HepG2 (cell line): ENCODE measurements around the gene IGFBP7. TPM values are rescaled to one million over a fixed set of nuclear protein-coding genes. Genes with fewer than 3 reads are reported as not detected.

Experiments used
- ATAC-seq: fragments of 200-7000 bp; cut with Tn5 transposase; 3 replicates; pipeline ENCODE4 v1.9.1; 2020; ENCODE audit warnings: mild to moderate bottlenecking, moderate library complexity
- BruUV-seq: library from RNA; stranded (reverse); fragments of 400-500 nt; replicated peaks from 2 replicates; lab custom pipeline; 2021; lab: Mats Ljungman, UMichigan
- CTCF ChIA-PET: fragments of 300-600 bp; formaldehyde crosslinking; extraction: SDS; loops from one replicate; lab custom pipeline; 2021; ENCODE audit warnings: low total read pairs, inconsistent platforms, low intra/inter-chr PET ratio; lab: Yijun Ruan, JAX
- POLR2A ChIA-PET: fragments of 350-600 bp; sonication (Branson Sonifier 250); formaldehyde crosslinking; loops from one replicate; lab custom pipeline; 2020; ENCODE audit warnings: antibody characterized with exemption, inconsistent platforms; lab: Yijun Ruan, JAX
- DNase-seq: peaks from one replicate; pipeline ENCODE4 v3.0.0-alpha.2; 2015; ENCODE audit warnings: low spot score
- FAIRE-seq: peaks from 3 replicates; lab custom pipeline; 2011; peaks lifted over from hg19 to GRCh38; lab: Jason Lieb, UNC
- H2AFZ ChIP-seq: one replicate; pipeline ENCODE4 v1.6.1; 2011; ENCODE audit warnings: low read length, inconsistent platforms
- H3K27ac ChIP-seq: fragments of 300-600 bp; 3 replicates; pipeline ENCODE4 v1.8.0; 2011; ENCODE audit warnings: mixed run types, mild to moderate bottlenecking, mixed read lengths, low read length, inconsistent platforms; ENCODE audit not compliant: insufficient read depth; ENCODE audit errors: extremely low read length
- H3K27me3 ChIP-seq, 2 experiments: fragments of 200-600 bp in 1 of 2; 2 replicates in 1 of 2; 3 replicates in 1 of 2; pipeline versions ENCODE4 v1.6.0 to v1.8.0; 2011; ENCODE audit warnings: low read length in 2 of 2, mild to moderate bottlenecking in 2 of 2, moderate library complexity in 2 of 2, inconsistent platforms in 1 of 2; ENCODE audit not compliant: insufficient read depth in 2 of 2, control insufficient read depth in 1 of 2
- H3K36me3 ChIP-seq, 2 experiments: fragments of 200-600 bp in 1 of 2; replicated peaks in 1 of 2; 2 replicates in 1 of 2; 3 replicates in 1 of 2; pipeline versions ENCODE4 v1.5.1 to v1.8.0; 2011; ENCODE audit warnings: low read length in 2 of 2, inconsistent platforms in 1 of 2; ENCODE audit not compliant: insufficient read depth in 2 of 2, control insufficient read depth in 1 of 2
- H3K4me1 ChIP-seq: 2 replicates; pipeline ENCODE4 v1.5.1; 2012; ENCODE audit warnings: low read length, inconsistent platforms; ENCODE audit not compliant: insufficient read depth
- H3K4me2 ChIP-seq: 2 replicates; pipeline ENCODE4 v1.6.0; 2011; ENCODE audit warnings: low read depth, low read length, inconsistent platforms
- H3K4me3 ChIP-seq, 3 experiments: fragments of 200-600 bp in 1 of 3; sonication (generic), shearing (Covaris generic) in 1 of 3; replicated peaks in 1 of 3; 2 replicates each; pipeline ENCODE4 v1.5.1; 2011 to 2016; ENCODE audit warnings: low read length in 3 of 3, inconsistent platforms in 2 of 3, low read depth in 2 of 3, mild to moderate bottlenecking in 2 of 3, control low read depth in 1 of 3, mixed read lengths in 1 of 3; ENCODE audit not compliant: insufficient read depth in 1 of 3
- H3K79me2 ChIP-seq: one replicate; pipeline ENCODE4 v1.6.1; 2011; ENCODE audit warnings: low read length, inconsistent platforms; ENCODE audit not compliant: insufficient read depth
- H3K9ac ChIP-seq: 2 replicates; pipeline ENCODE4 v1.6.0; 2011; ENCODE audit warnings: mild to moderate bottlenecking, low read depth, low read length, inconsistent platforms; ENCODE audit not compliant: insufficient read depth
- H3K9me3 ChIP-seq: 2 replicates; pipeline ENCODE4 v1.5.1; 2012; ENCODE audit warnings: mild to moderate bottlenecking, low read length
- H4K20me1 ChIP-seq: 2 replicates; pipeline ENCODE4 v1.6.0; 2011; ENCODE audit warnings: inconsistent platforms, mild to moderate bottlenecking, low read length, moderate library complexity; ENCODE audit not compliant: insufficient read depth
- DMTF1 ChIP-seq: sonication (generic); formaldehyde crosslinking; IDR thresholded peaks from 2 replicates; pipeline ENCODE4 v1.4.0; 2020; ENCODE audit warnings: mild to moderate bottlenecking, missing genetic modification reagents
- ELK4 ChIP-seq: sonication (generic); formaldehyde crosslinking; IDR thresholded peaks from 2 replicates; pipeline ENCODE4 v1.9.0; 2021; ENCODE audit warnings: missing genetic modification reagents, borderline replicate concordance
- KDM3A ChIP-seq: IDR thresholded peaks from 2 replicates; pipeline ENCODE4 v1.6.1; 2018; ENCODE audit warnings: low read depth, missing compliant biosample characterization
- RARG ChIP-seq: sonication (generic); formaldehyde crosslinking; IDR thresholded peaks from 2 replicates; pipeline ENCODE4 v1.4.0; 2020; ENCODE audit warnings: low read depth, mild to moderate bottlenecking, missing genetic modification reagents
- ZNF367 ChIP-seq: sonication (generic); formaldehyde crosslinking; IDR thresholded peaks from 2 replicates; pipeline ENCODE4 v1.4.0; 2020; ENCODE audit warnings: missing genetic modification reagents, borderline replicate concordance
- ZNF512B ChIP-seq: sonication (generic); formaldehyde crosslinking; IDR thresholded peaks from 2 replicates; pipeline ENCODE4 v1.5.1; 2020; ENCODE audit warnings: missing genetic modification reagents, mild to moderate bottlenecking, borderline replicate concordance
- ZNF563 ChIP-seq: sonication (generic); formaldehyde crosslinking; IDR thresholded peaks from 2 replicates; pipeline ENCODE4 v1.8.0; 2022; ENCODE audit warnings: mild to moderate bottlenecking, moderate library complexity, missing genetic modification reagents
- ZNF879 ChIP-seq: sonication (generic); formaldehyde crosslinking; IDR thresholded peaks from 2 replicates; pipeline ENCODE4 v1.8.1; 2023; ENCODE audit warnings: missing genetic modification reagents
- WGBS: methylation state at CpG from one replicate; pipeline ENCODE4 v1.1.6; 2017; ENCODE audit warnings: low lambda C conversion rate; 5-methylcytosine and 5-hydroxymethylcytosine counted together
- in situ Hi-C: cut with HindIII; loops from 2 replicates; pipeline ENCODE4 v1.10.0; 2017; ENCODE audit warnings: low pct_unique_long_range_greater_than_20kb; ENCODE audit not compliant: extremely low pct_ligation_motif_present
- intact Hi-C: fragments of 100-400 bp; cut with micrococcal nuclease; formaldehyde crosslinking; loops from one replicate; pipeline ENCODE4 v1.10.0; 2022; ENCODE audit not compliant: unreplicated experiment
- polyA plus RNA-seq, 8 experiments: library from polyadenylated mRNA; depleted of rRNA in 3 of 8; stranded (reverse) in 7 of 8; unstranded in 1 of 8; fragments of >200 nt; fragmentation: Illumina TruSeq in 4 of 8; extraction: Trizol in 4 of 8; gene quantifications; 2 replicates each; pipeline versions ENCODE4 v1.2.1 to v1.2.3, GENCODE V29; 2011 to 2016; ENCODE audit warnings: low read depth in 4 of 8, missing spikeins in 1 of 8, mixed read lengths in 1 of 8; ENCODE audit not compliant: insufficient read depth in 1 of 8
- total RNA-seq, 5 experiments: library from RNA; depleted of rRNA; stranded (reverse); fragments of >200 nt; fragmentation: Illumina TruSeq; extraction: Trizol; gene quantifications; 2 replicates each; pipeline ENCODE4 v1.2.3, GENCODE V29; 2016; ENCODE audit warnings: low read depth in 1 of 5
- TF ChIP-seq, protein P1 (sequence below): sonication (generic); formaldehyde crosslinking; IDR thresholded peaks from 2 replicates; pipeline ENCODE4 v1.4.0; 2020; ENCODE audit warnings: low read depth, mild to moderate bottlenecking, missing genetic modification reagents
- TF ChIP-seq, protein P2 (sequence below): sonication (generic); formaldehyde crosslinking; IDR thresholded peaks from 2 replicates; pipeline ENCODE4 v1.5.0; 2020; ENCODE audit warnings: missing genetic modification reagents

Gene IGFBP7
- total and polyA plus RNA-seq, 2 of the 13 experiments (the other 11 are each of a cell fraction or from before 2014, with no cell fraction given): 1.1 to 1.3 TPM

GRCh38 chr4:57041020-57041419, 69.2 kb downstream of the IGFBP7 start (continued):
- no peak for TF ChIP-seq ZNF512B (CRISPR knock-in tag)

- 58% methylated on average over 4 of the region's 6 CpGs for WGBS
- Histone ChIP-seq H3K27me3 (peaks cover 0 to 5% of the 10 kb centered on the region in 2 experiments; a peak in 2 of 5 replicates), H3K4me1 (no peaks in the 10 kb centered on the region), H3K9me3 (no peaks in the 10 kb centered on the region), H3K9ac (no peak overlapping the region), H3K36me3 (no peaks in the 10 kb centered on the region), H3K27ac (no peak overlapping the region), H3K4me3 (no peak overlapping the region), H2AFZ (no peak overlapping the region), H4K20me1 (no peaks in the 10 kb centered on the region), H3K4me2 (no peak overlapping the region), H3K79me2 (no peaks in the 10 kb centered on the region)
- no TSS peak for BruUV-seq
- DNase-seq: no peak
- no peak for ATAC-seq
- FAIRE-seq: no peak
- ChIA-PET CTCF (interaction anchor here (1.1 kb wide), 1 partner anchor 124 kb away, joined by 4 read pairs; no protein-coding TSS in a partner anchor), POLR2A (no interaction called here)
- intact Hi-C loops: no loop called here
- in situ Hi-C loops: loop anchor here (5.0 kb wide), 1 partner anchor 117 kb away; no protein-coding TSS in a partner anchor
- TF ChIP-seq ELK4 (no peak), ZNF367 (no peak), ZNF563 (no peak), DMTF1 (CRISPR knock-in tag) (no peak), ZNF879 (CRISPR knock-in tag) (no peak), RARG (no peak), KDM3A (no peak)
- TF ChIP-seq, protein P1, sequence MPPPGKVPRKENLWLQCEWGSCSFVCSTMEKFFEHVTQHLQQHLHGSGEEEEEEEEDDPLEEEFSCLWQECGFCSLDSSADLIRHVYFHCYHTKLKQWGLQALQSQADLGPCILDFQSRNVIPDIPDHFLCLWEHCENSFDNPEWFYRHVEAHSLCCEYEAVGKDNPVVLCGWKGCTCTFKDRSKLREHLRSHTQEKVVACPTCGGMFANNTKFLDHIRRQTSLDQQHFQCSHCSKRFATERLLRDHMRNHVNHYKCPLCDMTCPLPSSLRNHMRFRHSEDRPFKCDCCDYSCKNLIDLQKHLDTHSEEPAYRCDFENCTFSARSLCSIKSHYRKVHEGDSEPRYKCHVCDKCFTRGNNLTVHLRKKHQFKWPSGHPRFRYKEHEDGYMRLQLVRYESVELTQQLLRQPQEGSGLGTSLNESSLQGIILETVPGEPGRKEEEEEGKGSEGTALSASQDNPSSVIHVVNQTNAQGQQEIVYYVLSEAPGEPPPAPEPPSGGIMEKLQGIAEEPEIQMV (CRISPR knock-in tag): no peak
- TF ChIP-seq, protein P2, sequence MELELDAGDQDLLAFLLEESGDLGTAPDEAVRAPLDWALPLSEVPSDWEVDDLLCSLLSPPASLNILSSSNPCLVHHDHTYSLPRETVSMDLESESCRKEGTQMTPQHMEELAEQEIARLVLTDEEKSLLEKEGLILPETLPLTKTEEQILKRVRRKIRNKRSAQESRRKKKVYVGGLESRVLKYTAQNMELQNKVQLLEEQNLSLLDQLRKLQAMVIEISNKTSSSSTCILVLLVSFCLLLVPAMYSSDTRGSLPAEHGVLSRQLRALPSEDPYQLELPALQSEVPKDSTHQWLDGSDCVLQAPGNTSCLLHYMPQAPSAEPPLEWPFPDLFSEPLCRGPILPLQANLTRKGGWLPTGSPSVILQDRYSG: no peak
Observed at GRCh38 chr4:57040510-57040909, 69.7 kb downstream of the IGFBP7 start.
